ENCODE results near the gene HTR1D. TPM values are rescaled to one million over a fixed set of nuclear protein-coding genes. Genes with fewer than 3 reads are reported as not detected.

HTR1D gene
- polyA plus RNA-seq, 1 donor (not counting 4 experiments of a cell fraction or from before 2014, with no cell fraction given): 0.08 TPM

- Histone ChIP-seq H3K9me1 (ENCODE audit: control insufficient read depth, extremely low read depth, insufficient read depth, low read length) (peaks cover 2% of the 10 kb centered on the region), H3K4me1 (ENCODE audit: control insufficient read depth, extremely low read depth, insufficient read depth, low read length) (peaks cover 20% of the 10 kb centered on the region), H2AFZ (ENCODE audit: control insufficient read depth, low read length) (no peak overlapping the region), H4K20me1 (ENCODE audit: control insufficient read depth, extremely low read depth, insufficient read depth, low read length) (peaks cover 25% of the 10 kb centered on the region), H3K27me3 (ENCODE audit: control insufficient read depth, extremely low read depth, insufficient read depth, low read length) (no peaks in the 10 kb centered on the region), H3K9ac (ENCODE audit: control insufficient read depth, extremely low read depth, insufficient read depth, low read length) (no peak overlapping the region), H3K4me2 (ENCODE audit: control insufficient read depth, extremely low read depth, insufficient read depth, low read depth, low read length) (no peak overlapping the region), H3K79me2 (ENCODE audit: control insufficient read depth, insufficient read depth, low read length) (peaks cover 98% of the 10 kb centered on the region), H3K4me3 (ENCODE audit: control insufficient read depth in 2 of 3, extremely low read depth in 1 of 3, insufficient read depth in 2 of 3, low read depth in 1 of 3, low read length in 3 of 3) (no peak overlapping the region), H3K27ac (ENCODE audit: control insufficient read depth, insufficient read depth, low read length) (no peak overlapping the region), H3K9me3 (ENCODE audit: control insufficient read depth, low read depth, low read length) (no peaks in the 10 kb centered on the region), H3K36me3 (ENCODE audit: control insufficient read depth in 2 of 2, extremely low read depth in 1 of 2, insufficient read depth in 2 of 2, low read length in 2 of 2) (peaks cover 0 to 2% of the 10 kb centered on the region in 2 experiments)
- TF ChIP-seq EZH2 (IDR thresholded peaks at IDR 0.05; ENCODE audit: low read length) (no peak), CTCF (optimal IDR thresholded peaks at IDR 0.05 in 1 of 3, IDR thresholded peaks at IDR 0.05 in 1 of 3, conservative IDR thresholded peaks at IDR 0.05 in 1 of 3; ENCODE audit: extremely low read depth in 1 of 3, insufficient read depth in 2 of 3, low read length in 3 of 3) (no peak)
- no peak for FAIRE-seq
- dilution Hi-C loops (cut with MboI; ENCODE audit: extremely low pct_ligation_motif_present, low sequenced_read_pairs): no loop called here
- DNase-seq (ENCODE audit: low read depth, low spot score): no peak
Observed at GRCh38 chr1:23152966-23153684, 64.2 kb downstream of the HTR1D start.

DNA sequence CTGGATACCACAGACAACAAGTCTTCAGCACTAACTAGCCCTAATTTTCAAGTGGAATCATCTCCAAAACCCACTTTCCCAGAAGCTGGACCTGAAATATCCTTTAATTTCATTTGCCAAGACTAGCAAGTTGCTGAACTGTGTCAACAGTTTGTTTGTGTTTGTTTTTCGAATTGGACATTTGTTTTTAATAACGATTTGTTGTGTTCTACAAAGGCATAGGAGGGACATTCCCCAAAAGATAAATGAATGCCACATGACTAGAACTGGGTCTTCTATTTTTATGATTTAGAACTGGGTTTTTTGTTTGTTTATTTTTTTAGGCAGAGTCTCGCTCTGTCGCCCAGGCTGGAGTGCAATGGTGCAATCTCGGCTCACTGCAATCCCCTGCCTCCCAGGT is 66.6 kb downstream of the HTR1D start:
- no peak overlapping the region for H2AFZ ChIP-seq (ENCODE audit: control insufficient read depth, low read length)
- H3K27ac ChIP-seq (ENCODE audit: control insufficient read depth, insufficient read depth, low read length): no peak overlapping the region
- peaks cover 21% of the 10 kb centered on the region for H3K4me1 ChIP-seq (ENCODE audit: control insufficient read depth, extremely low read depth, insufficient read depth, low read length)
- no peaks in the 10 kb centered on the region for H3K27me3 ChIP-seq (ENCODE audit: control insufficient read depth, extremely low read depth, insufficient read depth, low read length)
- FAIRE-seq: no peak
- TF ChIP-seq CTCF (optimal IDR thresholded peaks at IDR 0.05 in 1 of 3, IDR thresholded peaks at IDR 0.05 in 1 of 3, conservative IDR thresholded peaks at IDR 0.05 in 1 of 3; ENCODE audit: extremely low read depth in 1 of 3, insufficient read depth in 2 of 3, low read length in 3 of 3): no peak
- TF ChIP-seq EZH2 (IDR thresholded peaks at IDR 0.05; ENCODE audit: low read length): no peak
- H4K20me1 ChIP-seq (ENCODE audit: control insufficient read depth, extremely low read depth, insufficient read depth, low read length): peaks cover 12% of the 10 kb centered on the region
- no peak for DNase-seq (ENCODE audit: low read depth, low spot score)
- dilution Hi-C loops (cut with MboI; ENCODE audit: extremely low pct_ligation_motif_present, low sequenced_read_pairs): no loop called here
- peaks cover 0 to 2% of the 10 kb centered on the region in 2 experiments for H3K36me3 ChIP-seq (ENCODE audit: control insufficient read depth in 2 of 2, extremely low read depth in 1 of 2, insufficient read depth in 2 of 2, low read length in 2 of 2)
- H3K4me2 ChIP-seq (ENCODE audit: control insufficient read depth, extremely low read depth, insufficient read depth, low read depth, low read length): no peak overlapping the region
- peaks cover 2% of the 10 kb centered on the region for H3K9me1 ChIP-seq (ENCODE audit: control insufficient read depth, extremely low read depth, insufficient read depth, low read length)
- no peak overlapping the region for H3K9ac ChIP-seq (ENCODE audit: control insufficient read depth, extremely low read depth, insufficient read depth, low read length)
- no peaks in the 10 kb centered on the region for H3K9me3 ChIP-seq (ENCODE audit: control insufficient read depth, low read depth, low read length)
- peaks cover 97% of the 10 kb centered on the region for H3K79me2 ChIP-seq (ENCODE audit: control insufficient read depth, insufficient read depth, low read length)
- H3K4me3 ChIP-seq (ENCODE audit: control insufficient read depth in 2 of 3, extremely low read depth in 1 of 3, insufficient read depth in 2 of 3, low read depth in 1 of 3, low read length in 3 of 3): no peak overlapping the region

Data from keratinocyte (primary cell).